ENCODE data around the gene FLAD1.

Gene FLAD1

DNA sequence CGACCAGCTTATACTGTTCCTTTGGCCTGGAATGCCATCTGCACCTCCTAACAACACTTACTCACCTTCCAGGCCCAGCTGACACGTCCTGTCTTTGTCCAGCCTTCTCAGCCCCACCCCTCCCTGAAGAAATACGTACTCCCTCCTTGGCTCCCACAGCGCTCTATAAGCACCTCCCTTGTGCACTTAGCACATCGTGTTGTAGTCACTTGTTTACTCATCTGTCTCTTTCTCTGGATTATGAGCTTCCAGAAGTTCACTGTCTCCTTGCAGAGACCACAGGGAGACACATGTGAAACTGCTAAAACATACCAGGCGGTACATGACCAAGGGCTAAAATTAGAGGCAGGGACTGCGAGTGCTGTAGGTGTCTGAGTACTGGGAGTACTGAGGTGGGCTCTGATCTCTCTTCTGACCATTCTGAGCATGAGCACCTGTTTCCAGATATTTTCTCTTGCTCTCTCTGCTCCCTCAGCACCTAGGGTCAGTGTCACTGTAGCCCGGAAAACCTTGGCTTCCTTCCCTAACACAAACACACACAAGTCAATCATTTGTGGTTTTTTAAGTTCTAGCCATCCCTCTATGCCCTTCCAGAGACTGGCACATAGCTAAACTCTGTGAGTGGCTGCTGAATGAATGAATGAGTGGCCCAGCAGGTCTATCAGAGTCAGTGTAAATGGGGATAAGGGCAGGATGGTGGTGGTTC is 55.6 kb downstream of the FLAD1 start:
- DNase-seq (ENCODE audit: low read depth in 2 of 2) = no peak

DNA sequence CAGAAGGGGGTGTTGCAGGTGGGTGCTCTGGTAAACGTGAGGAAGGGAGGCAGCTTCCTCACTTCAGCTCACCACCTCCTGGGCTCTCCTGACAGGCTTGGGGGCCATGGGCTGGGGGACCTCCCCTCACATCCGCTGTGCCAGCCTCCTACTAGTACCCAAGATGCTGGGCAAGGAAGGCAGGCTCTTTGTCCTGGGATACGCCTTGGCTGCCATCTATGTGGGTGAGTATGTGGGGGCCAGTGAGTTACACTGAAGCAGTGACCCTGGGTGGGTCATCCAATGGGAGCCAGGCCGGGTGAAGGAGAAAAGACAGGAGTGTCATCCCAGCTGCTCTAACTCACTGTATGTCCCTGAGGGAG is 56.1 kb downstream of the FLAD1 start:
- no peak for DNase-seq (ENCODE audit: low read depth in 2 of 2)

DNA sequence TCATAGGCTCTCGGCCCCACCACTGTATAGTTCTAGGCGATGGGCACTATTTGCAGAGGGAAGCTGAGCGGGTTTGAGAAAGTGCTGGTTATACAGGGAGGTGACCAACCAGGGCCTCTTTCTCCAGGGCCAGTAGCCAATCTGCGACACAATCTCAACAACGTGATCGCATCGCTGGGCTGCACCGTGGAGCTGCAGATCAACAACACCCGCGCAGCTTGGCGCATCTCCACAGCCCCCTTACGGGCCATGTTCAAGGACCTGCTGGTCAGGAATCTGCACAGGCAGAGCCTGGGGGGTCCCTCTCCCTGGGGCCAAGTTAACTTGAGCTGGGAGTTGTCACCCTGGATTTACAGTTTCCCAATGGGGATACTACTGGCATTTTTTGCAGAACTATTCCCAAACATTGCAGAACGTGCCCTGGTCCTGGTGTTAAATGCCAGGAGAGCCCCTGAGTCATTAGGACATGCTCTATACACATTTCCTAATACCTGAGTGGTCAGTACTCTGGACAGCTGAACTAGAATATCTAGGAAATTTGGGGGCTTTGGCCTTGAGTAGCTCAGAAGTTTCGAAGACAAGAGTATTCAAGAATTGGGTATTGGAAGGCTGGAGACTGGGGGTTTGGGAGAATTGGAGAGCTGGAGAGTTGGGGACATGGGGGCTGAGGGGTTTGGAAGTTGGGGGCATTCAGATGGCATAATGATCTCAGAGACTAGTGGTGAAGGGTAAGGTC is 57.4 kb downstream of the FLAD1 start:
- DNase-seq (ENCODE audit: low read depth in 2 of 2) = no peak
